Colonic mucosa (tissue), 4 donors: ENCODE results near the gene KRT86. TPM values are rescaled to one million over a fixed set of nuclear protein-coding genes. Genes with fewer than 3 reads are reported as not detected.
"Not testable (repeated sequence)": the region's sequence is repeated elsewhere in the genome, so short reads cannot be mapped to it uniquely, and the experiment has no call there.

Experiments
- DNase-seq: peaks from one replicate; pipeline ENCODE4 v3.0.0-alpha.2; 2020
- H3K27ac ChIP-seq: fragments of 200-600 bp; one replicate; pipeline ENCODE4 v1.8.0; 2021
- H3K27me3 ChIP-seq: fragments of 200-600 bp; one replicate; pipeline ENCODE4 v1.8.0; 2021
- H3K36me3 ChIP-seq: fragments of 200-600 bp; one replicate; pipeline ENCODE4 v1.8.0; 2021
- H3K4me1 ChIP-seq: fragments of 200-600 bp; one replicate; pipeline ENCODE4 v1.8.0; 2021; ENCODE audit warnings: mild to moderate bottlenecking
- H3K4me3 ChIP-seq: fragments of 200-600 bp; one replicate; pipeline ENCODE4 v1.8.0; 2021
- H3K9ac ChIP-seq, 2 donors: one replicate each; pipeline ENCODE4 v1.7.0; 2013; ENCODE audit warnings: control low read depth in 2 of 2, low read depth in 2 of 2, low read length in 2 of 2
- H3K9me3 ChIP-seq: fragments of 200-600 bp; one replicate; pipeline ENCODE4 v1.8.0; 2021
- intact Hi-C: fragments of 100-400 bp; cut with DNase I; formaldehyde crosslinking; loops from one replicate; pipeline ENCODE4 v1.14.1; 2022
- total RNA-seq, 2 donors: library from RNA; stranded (reverse); fragmentation: NEBNext Ultra II Directional in 1 of 2; extraction: Animal tissue kit (Norgen Biotek cat#: 25700) in 1 of 2; gene quantifications; one replicate each; pipeline ENCODE4 v1.2.1, GENCODE V29; 2021
- TF ChIP-seq, protein P1 (sequence below): fragments of 200-600 bp; IDR thresholded peaks from one replicate; pipeline ENCODE4 v1.8.0; 2022; ENCODE audit warnings: antibody characterized with exemption, mild to moderate bottlenecking
- donor health status: healthy.
- donor health status: DM: no; HTN: no; CAD: no.
- donor health status: DM: no; HTN: no; CAD: no.

The KRT86 gene
- total RNA-seq, 2 donors from 2014 or later: 0.16 TPM; not detected in 1

DNA sequence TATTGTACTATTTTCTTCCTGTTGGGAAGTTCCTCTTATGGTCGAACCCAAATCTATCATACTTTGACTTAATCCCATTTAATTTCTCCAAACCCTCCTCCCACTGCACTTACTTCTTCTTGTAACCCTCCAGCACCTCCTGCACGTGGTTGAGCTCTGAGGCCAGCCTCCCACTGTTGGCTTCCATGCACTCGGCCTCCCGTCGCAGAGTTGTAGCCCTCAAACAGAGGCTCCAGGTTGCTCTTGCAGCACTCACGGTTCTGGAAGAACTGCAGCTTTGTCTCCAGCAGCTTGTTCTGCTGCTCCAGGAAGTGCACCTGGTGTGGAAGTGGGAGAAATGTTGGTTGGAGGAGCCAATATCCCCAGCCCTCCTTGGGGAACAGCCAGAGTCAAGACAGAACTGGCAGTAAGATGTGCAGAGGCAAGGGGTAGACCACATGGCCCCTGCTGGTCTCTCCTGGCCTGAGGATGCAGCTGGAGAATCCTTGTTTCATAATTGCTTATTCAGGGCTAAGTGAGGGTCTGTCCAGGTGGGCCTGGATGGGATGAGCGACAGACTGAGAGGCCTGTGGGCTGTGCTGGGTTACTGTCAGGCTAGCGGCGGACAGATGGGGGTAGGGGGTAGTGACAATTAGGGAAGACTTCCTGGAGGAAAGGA lies 18.4 kb upstream of the KRT86 start:
- no peak overlapping the region for H3K4me3 ChIP-seq
- no peak for DNase-seq
- no peak overlapping the region for H3K27ac ChIP-seq
- intact Hi-C loops: no loop called here
- TF ChIP-seq, protein P1, sequence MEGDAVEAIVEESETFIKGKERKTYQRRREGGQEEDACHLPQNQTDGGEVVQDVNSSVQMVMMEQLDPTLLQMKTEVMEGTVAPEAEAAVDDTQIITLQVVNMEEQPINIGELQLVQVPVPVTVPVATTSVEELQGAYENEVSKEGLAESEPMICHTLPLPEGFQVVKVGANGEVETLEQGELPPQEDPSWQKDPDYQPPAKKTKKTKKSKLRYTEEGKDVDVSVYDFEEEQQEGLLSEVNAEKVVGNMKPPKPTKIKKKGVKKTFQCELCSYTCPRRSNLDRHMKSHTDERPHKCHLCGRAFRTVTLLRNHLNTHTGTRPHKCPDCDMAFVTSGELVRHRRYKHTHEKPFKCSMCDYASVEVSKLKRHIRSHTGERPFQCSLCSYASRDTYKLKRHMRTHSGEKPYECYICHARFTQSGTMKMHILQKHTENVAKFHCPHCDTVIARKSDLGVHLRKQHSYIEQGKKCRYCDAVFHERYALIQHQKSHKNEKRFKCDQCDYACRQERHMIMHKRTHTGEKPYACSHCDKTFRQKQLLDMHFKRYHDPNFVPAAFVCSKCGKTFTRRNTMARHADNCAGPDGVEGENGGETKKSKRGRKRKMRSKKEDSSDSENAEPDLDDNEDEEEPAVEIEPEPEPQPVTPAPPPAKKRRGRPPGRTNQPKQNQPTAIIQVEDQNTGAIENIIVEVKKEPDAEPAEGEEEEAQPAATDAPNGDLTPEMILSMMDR: no peak
- H3K27me3 ChIP-seq: peaks cover 21% of the 10 kb centered on the region
- H3K4me1 ChIP-seq: peaks cover 6% of the 10 kb centered on the region
- H3K36me3 ChIP-seq: no peaks in the 10 kb centered on the region
- H3K9me3 ChIP-seq: no peaks in the 10 kb centered on the region
- H3K9ac ChIP-seq: no peak overlapping the region

DNA sequence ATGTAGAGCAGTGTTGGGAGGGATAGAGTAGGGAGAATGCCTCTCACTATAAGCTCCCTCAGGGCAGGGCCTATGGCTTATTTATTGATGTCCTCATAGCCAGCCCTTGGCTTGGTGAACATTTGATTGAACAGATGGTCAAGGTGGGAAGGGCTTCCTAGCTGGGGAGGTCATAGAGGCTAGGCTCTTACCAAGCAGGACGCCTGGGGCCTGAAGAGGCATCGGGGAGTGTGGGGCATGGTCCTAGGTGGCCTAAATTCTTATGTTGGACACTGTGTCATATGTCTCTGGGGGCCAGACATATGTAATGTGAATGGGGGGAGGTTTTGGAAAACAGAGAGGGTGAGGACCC lies 17.9 kb upstream of the KRT86 start:
- DNase-seq: no peak
- TF ChIP-seq, protein P1: no peak
- Histone ChIP-seq H3K4me3 (no peak overlapping the region), H3K9me3 (no peaks in the 10 kb centered on the region), H3K27ac (no peak overlapping the region), H3K36me3 (no peaks in the 10 kb centered on the region), H3K9ac (no peak overlapping the region), H3K4me1 (peaks cover 6% of the 10 kb centered on the region), H3K27me3 (peaks cover 21% of the 10 kb centered on the region)
- intact Hi-C loops: no loop called here

DNA sequence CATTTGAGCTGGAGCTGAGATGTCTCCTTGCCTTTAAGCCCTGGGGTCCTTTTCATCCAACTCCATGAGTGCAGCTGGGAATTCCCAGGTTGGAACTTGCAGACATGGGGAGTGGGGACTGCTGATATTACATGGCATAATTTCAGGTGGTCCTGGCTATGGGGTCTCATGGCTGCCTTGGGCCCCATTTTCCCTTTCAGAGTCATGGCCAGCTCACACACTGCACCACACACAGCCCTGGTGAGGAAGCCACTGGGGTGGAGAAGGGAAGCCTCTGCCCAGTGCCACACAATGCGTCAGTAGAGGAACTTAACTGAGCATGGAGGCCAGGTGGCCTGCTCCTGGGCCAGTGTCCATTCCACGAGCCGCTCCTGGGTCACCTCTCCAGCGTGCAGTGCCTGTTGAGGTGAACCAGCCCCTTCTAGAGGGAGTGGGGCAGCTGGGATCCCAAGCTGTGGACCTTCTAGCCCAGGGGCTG lies 17.3 kb upstream of the KRT86 start:
- no peak overlapping the region for H3K9ac ChIP-seq
- TF ChIP-seq, protein P1: no peak
- no peaks in the 10 kb centered on the region for H3K9me3 ChIP-seq
- H3K4me3 ChIP-seq: no peak overlapping the region
- peaks cover 6% of the 10 kb centered on the region for H3K4me1 ChIP-seq
- no peak for DNase-seq
- H3K27ac ChIP-seq: no peak overlapping the region
- intact Hi-C loops: no loop called here
- no peaks in the 10 kb centered on the region for H3K36me3 ChIP-seq
- peaks cover 21% of the 10 kb centered on the region for H3K27me3 ChIP-seq

DNA sequence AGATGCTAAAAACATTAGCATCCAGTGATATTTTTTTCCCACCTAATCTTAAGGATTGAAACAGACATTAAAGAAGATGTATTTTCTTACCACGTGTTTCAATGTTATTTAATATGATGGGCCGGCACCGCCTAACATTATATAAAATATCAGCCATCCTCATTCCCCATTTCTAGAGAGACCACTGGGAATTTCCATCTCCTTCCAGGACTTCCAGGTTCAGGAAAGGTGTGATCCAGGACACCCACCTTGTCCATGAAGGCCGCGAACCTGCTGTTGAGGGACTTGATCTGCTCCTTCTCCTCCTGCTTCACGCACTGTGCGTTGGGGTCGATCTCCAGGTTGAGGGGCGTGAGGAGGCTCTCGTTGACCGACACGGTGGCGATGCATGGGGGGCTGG lies 16.5 kb upstream of the KRT86 start:
- H3K4me1 ChIP-seq, H3K27ac ChIP-seq, H3K9ac ChIP-seq, H3K36me3 ChIP-seq, H3K4me3 ChIP-seq, H3K9me3 ChIP-seq, DNase-seq, intact Hi-C loops: not testable (repeated sequence)
- H3K27me3 ChIP-seq: peaks cover 21% of the 10 kb centered on the region

DNA sequence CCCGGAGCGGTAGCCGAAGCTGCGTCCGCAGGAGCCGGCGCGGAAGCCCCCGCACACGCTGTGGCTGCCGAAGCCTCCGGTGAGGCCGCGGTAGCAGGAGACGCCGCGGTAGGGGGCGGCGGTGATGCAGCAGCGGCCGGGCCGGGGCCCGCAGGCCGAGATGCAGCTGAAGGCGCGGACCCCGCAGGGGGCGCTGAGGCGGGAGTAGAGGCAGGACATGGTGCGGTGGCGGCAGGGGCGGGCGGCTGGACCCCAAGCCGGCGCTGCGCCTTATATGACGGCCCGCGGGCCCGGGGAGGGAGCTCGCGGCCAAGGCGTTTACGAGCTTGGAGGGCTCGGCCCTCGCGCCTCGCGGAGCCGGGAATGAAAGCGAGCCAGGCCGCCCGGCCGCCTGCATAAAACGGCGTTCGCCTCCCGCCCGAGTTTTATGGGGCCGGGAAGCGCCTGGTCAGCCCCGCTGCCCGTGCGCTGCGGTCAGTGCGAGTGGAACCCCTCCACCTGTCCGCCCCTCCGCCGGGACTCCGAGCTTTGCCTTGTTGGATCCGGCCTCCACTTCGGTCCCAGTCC lies 16.0 kb upstream of the KRT86 start:
- TF ChIP-seq, protein P1: no peak
- Histone ChIP-seq H3K27ac (no peak overlapping the region), H3K4me3 (no peak overlapping the region), H3K9me3 (no peaks in the 10 kb centered on the region), H3K9ac (no peak overlapping the region), H3K36me3 (no peaks in the 10 kb centered on the region), H3K27me3 (peaks cover 21% of the 10 kb centered on the region), H3K4me1 (peaks cover 6% of the 10 kb centered on the region)
- intact Hi-C loops: no loop called here
- DNase-seq: no peak

DNA sequence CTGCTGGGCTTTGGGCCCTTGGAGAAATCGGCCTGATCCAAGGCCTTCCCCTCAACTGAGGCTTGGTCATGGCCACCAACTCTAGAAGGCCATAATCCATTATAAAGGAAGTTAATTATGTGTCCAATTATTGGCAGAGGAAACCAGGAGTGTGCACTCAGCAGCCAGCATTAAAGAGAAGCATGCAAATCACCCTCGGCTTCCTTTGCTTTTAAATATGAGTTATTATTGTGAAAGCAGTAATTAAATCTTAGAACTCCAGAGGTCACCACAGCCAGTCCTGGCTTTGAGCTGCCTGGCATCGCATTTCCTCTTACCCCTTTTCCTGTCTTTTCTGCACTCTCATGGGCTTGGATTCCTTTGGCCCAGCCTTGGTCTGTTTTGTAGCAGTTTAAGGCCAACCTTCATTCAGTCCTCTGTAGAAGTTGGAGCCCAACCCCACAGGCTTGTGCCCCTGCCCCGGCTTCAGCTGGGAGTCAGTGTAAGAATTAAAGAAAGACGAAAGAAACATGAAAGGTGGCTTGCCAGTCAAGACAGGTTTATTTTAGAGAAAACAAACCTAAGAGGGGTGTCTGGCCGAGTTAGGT lies 14.7 kb upstream of the KRT86 start:
- TF ChIP-seq, protein P1: no peak
- no peaks in the 10 kb centered on the region for H3K36me3 ChIP-seq
- intact Hi-C loops: no loop called here
- H3K27me3 ChIP-seq: peaks cover 21% of the 10 kb centered on the region
- DNase-seq: no peak
- H3K9me3 ChIP-seq: no peaks in the 10 kb centered on the region
- no peak overlapping the region for H3K27ac ChIP-seq
- no peak overlapping the region for H3K4me3 ChIP-seq
- no peak overlapping the region for H3K9ac ChIP-seq
- peaks cover 6% of the 10 kb centered on the region for H3K4me1 ChIP-seq
